ENCODE measurements around the gene POLR1E.

DNA sequence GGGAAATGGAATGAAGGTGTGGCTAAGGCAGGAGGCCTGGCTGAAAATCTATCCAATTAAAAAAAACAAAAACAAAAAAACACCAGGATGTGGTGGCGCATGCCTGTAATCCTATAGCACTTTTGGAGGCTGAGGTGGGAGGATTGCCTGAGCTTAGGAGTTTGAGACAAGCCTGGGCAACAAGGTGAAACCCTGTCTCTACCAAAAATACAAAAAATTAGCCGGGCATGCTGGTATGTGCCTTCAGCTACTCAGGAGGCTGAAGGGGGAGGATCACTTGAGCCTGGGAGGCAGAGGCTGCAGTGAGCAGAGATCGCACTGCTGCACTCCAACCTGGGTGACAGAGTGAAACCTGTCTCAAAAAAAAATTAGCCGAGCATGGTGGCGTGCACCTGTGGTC is 42.2 kb upstream of the POLR1E start:
- TF ChIP-seq EZH2phosphoT487 (IDR thresholded peaks at IDR 0.05; ENCODE audit: low read length) (no peak), EZH2 (optimal IDR thresholded peaks at IDR 0.05; ENCODE audit: low read depth, low read length) (no peak)
- TF ChIP-seq, protein P1, sequence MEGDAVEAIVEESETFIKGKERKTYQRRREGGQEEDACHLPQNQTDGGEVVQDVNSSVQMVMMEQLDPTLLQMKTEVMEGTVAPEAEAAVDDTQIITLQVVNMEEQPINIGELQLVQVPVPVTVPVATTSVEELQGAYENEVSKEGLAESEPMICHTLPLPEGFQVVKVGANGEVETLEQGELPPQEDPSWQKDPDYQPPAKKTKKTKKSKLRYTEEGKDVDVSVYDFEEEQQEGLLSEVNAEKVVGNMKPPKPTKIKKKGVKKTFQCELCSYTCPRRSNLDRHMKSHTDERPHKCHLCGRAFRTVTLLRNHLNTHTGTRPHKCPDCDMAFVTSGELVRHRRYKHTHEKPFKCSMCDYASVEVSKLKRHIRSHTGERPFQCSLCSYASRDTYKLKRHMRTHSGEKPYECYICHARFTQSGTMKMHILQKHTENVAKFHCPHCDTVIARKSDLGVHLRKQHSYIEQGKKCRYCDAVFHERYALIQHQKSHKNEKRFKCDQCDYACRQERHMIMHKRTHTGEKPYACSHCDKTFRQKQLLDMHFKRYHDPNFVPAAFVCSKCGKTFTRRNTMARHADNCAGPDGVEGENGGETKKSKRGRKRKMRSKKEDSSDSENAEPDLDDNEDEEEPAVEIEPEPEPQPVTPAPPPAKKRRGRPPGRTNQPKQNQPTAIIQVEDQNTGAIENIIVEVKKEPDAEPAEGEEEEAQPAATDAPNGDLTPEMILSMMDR (IDR thresholded peaks at IDR 0.05; ENCODE audit: low read length) = no peak

Data from MM.1S (cell line).